Osteocyte (in vitro differentiated cells): ENCODE data around the gene LRRC63. TPM values are rescaled to one million over a fixed set of nuclear protein-coding genes. Genes with fewer than 3 reads are reported as not detected.

Experiments used
- DNase-seq: peaks from one replicate; pipeline ENCODE4 v3.0.0; 2021; ENCODE audit warnings: mixed read lengths; ENCODE audit not compliant: unreplicated experiment; ENCODE audit errors: extremely low spot score
- H3K27ac Mint-ChIP-seq: one replicate; pipeline ENCODE4 v1.8.0; 2021; ENCODE audit warnings: mild to moderate bottlenecking, mixed read lengths; ENCODE audit not compliant: unreplicated experiment
- H3K27me3 Mint-ChIP-seq: one replicate; pipeline ENCODE4 v1.8.0; 2021; ENCODE audit warnings: mixed read lengths; ENCODE audit not compliant: unreplicated experiment
- H3K36me3 Mint-ChIP-seq: one replicate; pipeline ENCODE4 v1.8.0; 2021; ENCODE audit warnings: mixed read lengths; ENCODE audit not compliant: unreplicated experiment
- H3K4me1 Mint-ChIP-seq: one replicate; pipeline ENCODE4 v1.8.0; 2021; ENCODE audit warnings: mixed read lengths; ENCODE audit not compliant: unreplicated experiment
- H3K4me3 Mint-ChIP-seq: one replicate; pipeline ENCODE4 v1.8.0; 2021; ENCODE audit warnings: mild to moderate bottlenecking, moderate library complexity, mixed read lengths; ENCODE audit not compliant: unreplicated experiment
- H3K9me3 Mint-ChIP-seq: one replicate; pipeline ENCODE4 v1.8.0; 2021; ENCODE audit warnings: mixed read lengths; ENCODE audit not compliant: unreplicated experiment
- total RNA-seq: library from RNA; stranded (reverse); gene quantifications from 2 replicates; pipeline ENCODE4 v1.2.1, GENCODE V29; 2021
- TF ChIP-seq, protein P1 (sequence below): fragments of 200-600 bp; sonication (generic); IDR thresholded peaks from 2 replicates; pipeline ENCODE4 v1.5.0; 2021; ENCODE audit warnings: antibody characterized with exemption, mild to moderate bottlenecking, moderate library complexity

The LRRC63 gene
- total RNA-seq, 1 donor from 2014 or later: not detected

DNA sequence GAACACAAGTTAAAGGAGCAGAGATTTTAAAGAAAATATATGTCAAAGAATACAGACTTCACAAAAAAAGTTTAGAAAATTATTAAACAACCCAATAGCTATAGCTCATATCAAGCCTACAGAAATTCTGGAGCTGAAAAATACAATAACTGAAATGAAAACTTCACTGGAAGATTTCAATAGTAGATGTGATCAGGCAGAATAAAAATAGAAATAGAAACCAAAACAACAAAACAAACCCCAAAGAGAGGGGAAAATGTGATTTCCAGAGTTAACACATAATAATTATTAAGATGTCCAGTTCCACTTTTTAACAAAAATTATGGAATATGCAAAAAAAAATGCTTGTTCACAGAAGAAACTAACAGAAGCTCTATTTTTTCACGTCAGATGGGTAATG, 23.6 kb downstream of the LRRC63 start:
- TF ChIP-seq, protein P1, sequence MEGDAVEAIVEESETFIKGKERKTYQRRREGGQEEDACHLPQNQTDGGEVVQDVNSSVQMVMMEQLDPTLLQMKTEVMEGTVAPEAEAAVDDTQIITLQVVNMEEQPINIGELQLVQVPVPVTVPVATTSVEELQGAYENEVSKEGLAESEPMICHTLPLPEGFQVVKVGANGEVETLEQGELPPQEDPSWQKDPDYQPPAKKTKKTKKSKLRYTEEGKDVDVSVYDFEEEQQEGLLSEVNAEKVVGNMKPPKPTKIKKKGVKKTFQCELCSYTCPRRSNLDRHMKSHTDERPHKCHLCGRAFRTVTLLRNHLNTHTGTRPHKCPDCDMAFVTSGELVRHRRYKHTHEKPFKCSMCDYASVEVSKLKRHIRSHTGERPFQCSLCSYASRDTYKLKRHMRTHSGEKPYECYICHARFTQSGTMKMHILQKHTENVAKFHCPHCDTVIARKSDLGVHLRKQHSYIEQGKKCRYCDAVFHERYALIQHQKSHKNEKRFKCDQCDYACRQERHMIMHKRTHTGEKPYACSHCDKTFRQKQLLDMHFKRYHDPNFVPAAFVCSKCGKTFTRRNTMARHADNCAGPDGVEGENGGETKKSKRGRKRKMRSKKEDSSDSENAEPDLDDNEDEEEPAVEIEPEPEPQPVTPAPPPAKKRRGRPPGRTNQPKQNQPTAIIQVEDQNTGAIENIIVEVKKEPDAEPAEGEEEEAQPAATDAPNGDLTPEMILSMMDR: no peak
- Mint-ChIP-seq H3K9me3 (peaks cover 54% of the 10 kb centered on the region), H3K27ac (no peak overlapping the region), H3K36me3 (peaks cover 5% of the 10 kb centered on the region), H3K4me1 (peaks cover 7% of the 10 kb centered on the region), H3K4me3 (no peak overlapping the region), H3K27me3 (peaks cover 28% of the 10 kb centered on the region)
- no peak for DNase-seq

DNA sequence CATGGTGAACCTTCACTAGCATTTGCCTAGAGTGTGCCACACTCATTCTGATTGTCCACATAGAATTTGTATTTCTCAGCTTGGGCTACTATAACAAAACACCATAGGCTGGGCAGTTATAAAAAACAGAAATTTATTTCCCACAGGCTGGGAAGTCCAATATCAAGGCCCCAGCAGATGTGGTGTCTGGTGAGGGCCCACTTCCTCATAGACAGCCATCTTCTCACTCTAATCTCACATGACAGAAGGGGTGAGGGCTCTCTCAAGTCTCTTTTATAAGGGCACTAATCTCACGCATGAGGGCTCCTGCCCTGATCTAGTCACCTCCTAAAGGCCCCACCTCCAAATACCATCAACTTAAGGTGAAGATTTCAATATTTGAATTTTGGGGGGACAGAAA, 53.6 kb downstream of the LRRC63 start:
- Mint-ChIP-seq H3K36me3 (no peaks in the 10 kb centered on the region), H3K9me3 (no peaks in the 10 kb centered on the region), H3K4me1 (peaks cover 6% of the 10 kb centered on the region), H3K27me3 (peaks cover 9% of the 10 kb centered on the region), H3K27ac (no peak overlapping the region), H3K4me3 (no peak overlapping the region)
- TF ChIP-seq, protein P1: no peak
- DNase-seq: no peak

DNA sequence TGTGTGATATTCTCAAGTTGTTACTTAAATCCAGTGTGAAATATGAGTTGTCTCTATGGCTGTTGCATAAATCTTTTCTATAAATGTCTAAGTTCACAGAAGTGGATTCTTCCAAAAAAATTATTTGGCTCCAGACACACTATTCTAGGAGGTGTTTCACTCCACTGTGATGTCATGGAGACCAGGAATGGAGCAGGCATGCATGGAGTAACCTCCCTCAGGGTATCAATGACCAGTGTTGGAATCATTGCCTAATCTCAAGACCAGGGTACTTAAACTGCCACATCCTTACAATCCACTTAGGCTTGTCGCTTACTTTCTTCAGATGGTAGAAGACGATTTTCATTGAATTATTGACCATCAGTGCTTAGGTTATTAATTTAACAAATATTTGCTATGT, 55.4 kb downstream of the LRRC63 start:
- H3K4me1 Mint-ChIP-seq: peaks cover 6% of the 10 kb centered on the region
- no peaks in the 10 kb centered on the region for H3K36me3 Mint-ChIP-seq
- no peak overlapping the region for H3K4me3 Mint-ChIP-seq
- no peaks in the 10 kb centered on the region for H3K9me3 Mint-ChIP-seq
- TF ChIP-seq, protein P1: no peak
- DNase-seq: no peak
- peaks cover 6% of the 10 kb centered on the region for H3K27me3 Mint-ChIP-seq
- no peak overlapping the region for H3K27ac Mint-ChIP-seq

DNA sequence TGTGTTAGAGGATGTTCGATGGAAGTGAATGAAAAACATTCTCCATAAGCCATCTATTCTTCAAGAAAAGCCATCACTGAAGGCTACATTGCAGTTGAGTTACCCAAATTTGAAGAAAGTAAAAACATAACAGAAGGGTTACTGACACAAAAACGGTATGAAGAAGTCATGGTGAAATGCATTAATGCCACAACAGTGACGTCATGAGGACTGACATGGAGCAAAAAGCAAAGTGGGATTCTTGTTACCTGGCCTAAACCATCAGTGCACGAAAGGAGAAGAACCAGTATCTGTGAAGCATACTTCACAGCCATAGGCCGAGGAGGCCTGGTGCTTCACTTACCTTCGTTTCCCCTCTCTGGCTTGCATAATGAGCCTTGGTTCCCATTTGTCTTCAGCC, 58.7 kb downstream of the LRRC63 start:
- H3K4me3 Mint-ChIP-seq: no peak overlapping the region
- H3K9me3 Mint-ChIP-seq: no peaks in the 10 kb centered on the region
- TF ChIP-seq, protein P1: no peak
- peaks cover 6% of the 10 kb centered on the region for H3K4me1 Mint-ChIP-seq
- H3K27ac Mint-ChIP-seq: no peak overlapping the region
- no peak for DNase-seq
- no peaks in the 10 kb centered on the region for H3K36me3 Mint-ChIP-seq
- peaks cover 14% of the 10 kb centered on the region for H3K27me3 Mint-ChIP-seq

DNA sequence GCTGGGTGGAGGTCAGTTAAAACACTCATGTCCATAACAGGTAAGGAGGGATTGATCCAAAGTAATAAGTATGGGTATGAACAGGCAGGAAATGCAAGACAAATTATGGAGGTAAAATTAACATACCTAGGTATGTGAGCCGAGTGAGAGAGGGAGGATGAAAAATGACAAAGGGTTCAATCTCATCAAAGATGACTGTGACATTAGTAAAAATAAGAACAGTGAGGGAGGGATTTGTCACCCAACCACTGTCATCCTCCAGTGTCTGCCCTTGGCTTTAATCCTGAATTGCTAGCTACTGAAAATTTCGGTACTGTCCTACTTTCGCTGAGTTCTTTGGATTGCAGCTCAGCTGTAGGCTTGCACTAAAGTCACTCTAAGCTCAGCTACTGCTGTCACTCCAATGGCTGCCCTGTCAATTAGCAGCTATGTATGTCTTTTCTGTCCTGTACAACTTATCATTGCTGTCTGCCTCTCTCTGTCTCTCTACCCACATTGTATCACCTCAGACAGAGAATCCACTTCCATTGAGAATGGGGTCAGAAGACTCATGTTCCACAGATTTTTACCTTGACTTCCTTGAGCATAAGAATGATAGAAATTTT, 62.5 kb downstream of the LRRC63 start:
- Mint-ChIP-seq H3K4me1 (no peaks in the 10 kb centered on the region), H3K27me3 (peaks cover 25% of the 10 kb centered on the region), H3K4me3 (no peak overlapping the region), H3K36me3 (no peaks in the 10 kb centered on the region), H3K9me3 (no peaks in the 10 kb centered on the region), H3K27ac (no peak overlapping the region)
- no peak for DNase-seq
- TF ChIP-seq, protein P1: no peak
